Pancreas (tissue), 10 donors: ENCODE measurements around the gene CEP63. TPM values are rescaled to one million over a fixed set of nuclear protein-coding genes. Genes with fewer than 3 reads are reported as not detected.
"Not testable (repeated sequence)": the region's sequence is repeated elsewhere in the genome, so short reads cannot be mapped to it uniquely, and the experiment has no call there.

Experiments used
- ATAC-seq, 4 donors: fragments of 200-7000 bp; cut with Tn5 transposase; one replicate each; pipeline versions ENCODE4 v1.8.0 to v1.9.1; 2020; ENCODE audit warnings: mild to moderate bottlenecking in 4 of 4, moderate library complexity in 4 of 4
- DNase-seq, 6 donors: peaks; one replicate each; pipeline ENCODE4 v3.0.0-alpha.2; 2020
- FAIRE-seq: peaks from 2 replicates; lab custom pipeline; 2012; peaks lifted over from hg19 to GRCh38; lab: Jason Lieb, UNC
- H3K27ac ChIP-seq, 4 donors: fragments of 200-600 bp; sonication (generic); 1 replicate in 3 of 4; 2 replicates in 1 of 4; pipeline versions ENCODE4 v1.5.0 to v1.8.0; 2020
- H3K27me3 ChIP-seq, 4 donors: fragments of 200-600 bp; one replicate each; pipeline ENCODE4 v1.8.0; 2021
- H3K36me3 ChIP-seq, 3 donors: fragments of 200-600 bp; sonication (generic) in 1 of 3; one replicate each; pipeline versions ENCODE4 v1.5.0 to v1.8.0; 2020 to 2021
- H3K4me1 ChIP-seq, 3 donors: fragments of 200-600 bp; one replicate each; pipeline ENCODE4 v1.8.0; 2021
- H3K4me3 ChIP-seq, 4 donors: fragments of 200-600 bp; sonication (generic) in 2 of 4; one replicate each; pipeline versions ENCODE4 v1.5.0 to v1.8.0; 2020 to 2021
- H3K9me3 ChIP-seq, 4 donors: fragments of 200-600 bp; one replicate each; pipeline ENCODE4 v1.8.0; 2021
- CTCF ChIP-seq, 4 donors: fragments of 200-600 bp; sonication (generic) in 3 of 4; IDR thresholded peaks; one replicate each; pipeline versions ENCODE4 v1.5.0 to v1.8.0; 2021; ENCODE audit warnings: antibody characterized with exemption in 4 of 4
- WGBS, 2 donors: extraction: QIAGEN DNeasy Blood & Tissue Kit; methylation state at CpG; one replicate each; pipeline ENCODE4 v1.1.7; 2013; 5-methylcytosine and 5-hydroxymethylcytosine counted together
- intact Hi-C, 3 donors: fragments of 100-400 bp; cut with DNase I; formaldehyde crosslinking; loops; one replicate each; pipeline versions ENCODE4 v1.11.1 to v1.14.2; 2022
- polyA plus RNA-seq, 2 donors: library from polyadenylated mRNA; stranded (reverse); fragments of 200-250 nt; gene quantifications; one replicate each; pipeline ENCODE4 v1.2.3, GENCODE V29; 2013
- total RNA-seq, 6 donors: library from RNA; stranded (reverse); fragmentation: NEBNext Ultra II Directional in 4 of 6; extraction: Animal tissue kit (Norgen Biotek cat#: 25700) in 4 of 6; gene quantifications; one replicate each; pipeline versions ENCODE4 v1.2.1 to v1.2.4, GENCODE V29; 2021 to 2023
- donor health status: healthy with polysubstance abuse.
- donor health status: DM: no; HTN: no; CAD: no; lungs with moderate emphysema.
- donor health status: DM: no; HTN: no; CAD: no.
- donor health status: control.
- donor health status: control.
- donor health status: Bipolar disorder and iron deficiency.
- donor health status: DM: yes; HTN: yes; CAD: no.
- donor health status: DM: no; HTN: no; CAD: no.
- donor health status: DM: no; HTN: no; CAD: no.
- donor health status: DM: yes; HTN: yes; CAD: no.

CEP63 gene
- total and polyA plus RNA-seq, 8 donors, result 8.9 to 17.2 (median 11.4) TPM

GRCh38 chr3:134564991-134565390 is 79.1 kb downstream of the CEP63 start:
- H3K36me3 ChIP-seq, result no peaks in the 10 kb centered on the region
- FAIRE-seq, result no peak
- intact Hi-C loops, result no loop called here

GRCh38 chr3:134567605-134568004 is 81.7 kb downstream of the CEP63 start:
- ATAC-seq, result no peak
- no peak for FAIRE-seq
- Histone ChIP-seq H3K27me3 (no peaks in the 10 kb centered on the region), H3K36me3 (no peaks in the 10 kb centered on the region), H3K27ac (no peak overlapping the region), H3K9me3 (no peaks in the 10 kb centered on the region), H3K4me3 (no peak overlapping the region), H3K4me1 (no peaks in the 10 kb centered on the region)
- 55 to 57% methylated on average over 4 of the region's 4 CpGs for WGBS, 2 donors
- DNase-seq, result no peak
- intact Hi-C loops, result no loop called here
- no peak for TF ChIP-seq CTCF (IDR thresholded peaks at IDR 0.05)

More at GRCh38 chr3:134564991-134565390, 79.1 kb downstream of the CEP63 start:
- TF ChIP-seq CTCF (IDR thresholded peaks at IDR 0.05), result no peak
- no peak overlapping the region for H3K4me3 ChIP-seq
- H3K9me3 ChIP-seq, result no peaks in the 10 kb centered on the region
- no peaks in the 10 kb centered on the region for H3K4me1 ChIP-seq
- no peaks in the 10 kb centered on the region for H3K27me3 ChIP-seq
- H3K27ac ChIP-seq, result no peak overlapping the region
- no peak for DNase-seq
- WGBS, 2 donors, result 94 to 97% methylated on average over 2 of the region's 2 CpGs
- ATAC-seq, result no peak

DNA sequence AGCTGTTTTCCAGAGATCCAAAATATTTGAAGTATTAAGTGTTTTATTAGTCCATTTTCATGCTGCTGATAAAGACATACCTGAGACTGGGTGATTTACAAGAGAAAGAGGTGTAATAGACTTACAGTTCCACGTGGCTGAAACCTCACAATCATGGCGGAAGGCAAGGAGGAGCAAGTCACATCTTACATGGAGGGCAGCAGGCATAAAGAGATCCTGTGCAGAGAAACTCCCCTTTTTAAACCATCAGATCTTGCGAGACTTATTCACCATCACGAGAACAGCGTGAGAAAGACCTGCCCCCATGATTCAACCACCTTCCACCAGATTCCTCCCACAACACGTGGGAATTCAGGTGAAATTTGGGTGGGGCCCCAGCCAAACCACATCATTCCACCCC is 82.9 kb downstream of the CEP63 start:
- no peak for FAIRE-seq
- 77 to 87% methylated on average over 6 of the region's 6 CpGs for WGBS, 2 donors
- no peak for TF ChIP-seq CTCF (IDR thresholded peaks at IDR 0.05)

DNA sequence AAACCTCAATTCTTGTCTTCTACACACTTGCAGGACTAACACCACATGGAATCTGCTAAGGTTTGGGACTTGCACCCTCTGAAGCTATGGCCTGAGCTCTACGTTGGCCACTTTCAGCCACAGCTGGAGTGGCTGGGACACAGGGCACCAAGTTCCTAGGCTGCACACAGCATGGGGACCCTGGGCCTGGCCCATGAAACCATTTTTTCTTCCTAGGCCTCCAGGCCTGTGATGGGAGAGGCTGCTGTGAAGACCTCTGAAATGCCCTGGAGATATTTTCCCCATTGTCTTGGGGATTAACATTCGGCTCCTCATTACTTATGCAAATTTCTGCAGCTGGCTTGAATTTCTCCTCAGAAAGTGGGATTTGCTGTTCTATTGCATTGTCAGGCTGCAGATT is 84.0 kb downstream of the CEP63 start:
- intact Hi-C loops, FAIRE-seq: not testable (repeated sequence)

More for the DNA sequence above, 82.9 kb downstream of the CEP63 start:
- intact Hi-C loops, result no loop called here
- Histone ChIP-seq H3K27ac (no peak overlapping the region), H3K27me3 (no peaks in the 10 kb centered on the region), H3K9me3 (no peaks in the 10 kb centered on the region), H3K36me3 (no peaks in the 10 kb centered on the region), H3K4me3 (no peak overlapping the region), H3K4me1 (no peaks in the 10 kb centered on the region)
- DNase-seq, result no peak
- ATAC-seq, result no peak

GRCh38 chr3:134576426-134576825 is 90.6 kb downstream of the CEP63 start:
- no peak overlapping the region for H3K27ac ChIP-seq
- intact Hi-C loops, result no loop called here
- TF ChIP-seq CTCF (IDR thresholded peaks at IDR 0.05), result no peak
- H3K4me1 ChIP-seq, result no peaks in the 10 kb centered on the region
- no peaks in the 10 kb centered on the region for H3K9me3 ChIP-seq
- H3K36me3 ChIP-seq, result no peaks in the 10 kb centered on the region
- FAIRE-seq, result no peak
- H3K4me3 ChIP-seq, result no peak overlapping the region
- WGBS, 2 donors, result 71 to 72% methylated on average over 6 of the region's 6 CpGs
- DNase-seq, result no peak
- ATAC-seq, result no peak
- H3K27me3 ChIP-seq, result no peaks in the 10 kb centered on the region

More for the DNA sequence above, 84.0 kb downstream of the CEP63 start:
- not testable (repeated sequence) for H3K36me3 ChIP-seq, DNase-seq, ATAC-seq, H3K27ac ChIP-seq, H3K4me1 ChIP-seq, H3K27me3 ChIP-seq, H3K9me3 ChIP-seq, H3K4me3 ChIP-seq
- WGBS, 2 donors, result 78 to 81% methylated on average over 2 of the region's 2 CpGs
